Smooth muscle cell (in vitro differentiated cells): ENCODE measurements around the gene F7. TPM values are rescaled to one million over a fixed set of nuclear protein-coding genes. Genes with fewer than 3 reads are reported as not detected.

Experiments
- DNase-seq: peaks from one replicate; lab custom pipeline; 2025; ENCODE audit not compliant: unreplicated experiment; lab: John Stamatoyannopoulos, UW
- H2AFZ ChIP-seq: fragments of 200-600 bp; sonication (generic); 2 replicates; pipeline ENCODE4 v1.6.0; 2016; ENCODE audit warnings: antibody characterized with exemption, low read depth, mild to moderate bottlenecking
- H3F3A ChIP-seq: fragments of 200-600 bp; sonication (generic); 2 replicates; pipeline ENCODE4 v1.6.0; 2017; ENCODE audit warnings: antibody characterized with exemption, low read depth
- H3K27ac ChIP-seq: fragments of 200-600 bp; sonication (generic); 2 replicates; pipeline ENCODE4 v1.5.1; 2016; ENCODE audit warnings: low read depth, mild to moderate bottlenecking
- H3K27me3 ChIP-seq: fragments of 200-600 bp; sonication (generic); 2 replicates; pipeline ENCODE4 v1.6.1; 2016; ENCODE audit warnings: low read depth, mild to moderate bottlenecking
- H3K36me3 ChIP-seq: fragments of 200-600 bp; sonication (generic); 2 replicates; pipeline ENCODE4 v1.5.1; 2016; ENCODE audit warnings: low read depth
- H3K4me1 ChIP-seq: fragments of 200-600 bp; sonication (generic); 2 replicates; pipeline ENCODE4 v1.5.1; 2016; ENCODE audit warnings: low read depth
- H3K4me2 ChIP-seq: fragments of 200-600 bp; sonication (generic); 2 replicates; pipeline ENCODE4 v1.6.0; 2016; ENCODE audit warnings: mild to moderate bottlenecking
- H3K4me3 ChIP-seq: fragments of 200-600 bp; sonication (generic); 2 replicates; pipeline ENCODE4 v1.5.1; 2016; ENCODE audit warnings: mild to moderate bottlenecking
- H3K79me2 ChIP-seq: fragments of 200-600 bp; sonication (generic); 2 replicates; pipeline ENCODE4 v1.6.0; 2016; ENCODE audit warnings: low read depth, mild to moderate bottlenecking
- H3K9ac ChIP-seq: fragments of 200-600 bp; sonication (generic); 2 replicates; pipeline ENCODE4 v1.6.0; 2016; ENCODE audit warnings: low read depth
- H3K9me3 ChIP-seq: fragments of 200-600 bp; sonication (generic); replicated peaks from 2 replicates; pipeline ENCODE4 v1.5.1; 2016; ENCODE audit warnings: low read depth
- H4K20me1 ChIP-seq: fragments of 200-600 bp; sonication (generic); 2 replicates; pipeline ENCODE4 v1.6.0; 2016; ENCODE audit warnings: low read depth
- WGBS: methylation state at CpG from one replicate; pipeline ENCODE4 v1.1.7; 2016; ENCODE audit warnings: low lambda C conversion rate; 5-methylcytosine and 5-hydroxymethylcytosine counted together
- polyA plus RNA-seq: library from polyadenylated mRNA; unstranded; fragments of >200 nt; fragmentation: Nextera tagmentation; extraction: Ambion mirVana; gene quantifications from 2 replicates; pipeline ENCODE4 v1.2.1, GENCODE V29; 2016
- total RNA-seq: library from RNA; depleted of rRNA; stranded (reverse); fragments of >200 nt; gene quantifications from 2 replicates; pipeline ENCODE4 v1.2.3, GENCODE V29; 2014
- TF ChIP-seq, protein P1 (sequence below): fragments of 200-600 bp; sonication (generic); IDR thresholded peaks from 2 replicates; pipeline ENCODE4 v1.5.1; 2017; ENCODE audit warnings: borderline replicate concordance, mild to moderate bottlenecking, antibody characterized with exemption; ENCODE audit not compliant: insufficient read depth, poor library complexity, severe bottlenecking

The F7 gene
- total and polyA plus RNA-seq, 2 experiments from 2014 or later, result 0.63 to 1.7 TPM

DNA sequence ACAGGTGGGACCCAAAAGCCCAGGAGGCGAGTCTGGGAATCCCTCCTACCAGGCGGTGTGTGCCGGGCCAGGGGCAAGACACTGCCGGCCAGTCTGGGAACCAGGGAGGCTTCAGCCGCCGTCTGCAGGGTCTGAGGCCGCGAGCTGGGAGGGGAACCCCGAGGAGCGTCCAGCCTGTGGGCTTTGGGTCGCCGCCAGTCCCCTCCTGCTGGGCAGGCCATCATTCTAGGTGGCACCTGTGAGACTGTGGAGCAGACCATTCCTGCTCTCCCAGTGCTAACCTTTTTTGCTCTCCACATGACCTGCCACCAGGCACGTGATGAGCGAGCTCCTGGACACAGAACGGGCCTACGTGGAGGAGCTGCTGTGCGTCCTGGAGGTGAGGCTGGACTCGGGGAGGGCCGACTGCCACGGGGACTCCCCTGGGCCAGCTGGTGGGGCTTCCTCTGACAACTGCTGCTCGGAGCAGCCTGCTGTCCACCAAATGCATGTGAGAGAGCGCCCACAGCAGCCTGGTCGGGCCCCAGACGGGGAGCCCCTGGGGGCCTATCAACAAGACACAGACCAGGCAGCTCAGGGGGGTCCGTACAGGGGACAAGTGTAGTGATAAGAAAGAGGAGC lies 24.6 kb upstream of the F7 start:
- Histone ChIP-seq H3K9me3 (no peaks in the 10 kb centered on the region), H3K4me1 (no peaks in the 10 kb centered on the region), H3K4me3 (no peak overlapping the region), H3K36me3 (no peaks in the 10 kb centered on the region), H3K27me3 (no peaks in the 10 kb centered on the region), H3K4me2 (no peak overlapping the region), H2AFZ (no peak overlapping the region), H3K9ac (no peak overlapping the region), H3F3A (no peaks in the 10 kb centered on the region), H4K20me1 (no peaks in the 10 kb centered on the region), H3K79me2 (no peaks in the 10 kb centered on the region), H3K27ac (no peak overlapping the region)
- no peak for DNase-seq
- 88% methylated on average over 25 of the region's 25 CpGs for whole genome bisulfite sequencing
- TF ChIP-seq, protein P1, sequence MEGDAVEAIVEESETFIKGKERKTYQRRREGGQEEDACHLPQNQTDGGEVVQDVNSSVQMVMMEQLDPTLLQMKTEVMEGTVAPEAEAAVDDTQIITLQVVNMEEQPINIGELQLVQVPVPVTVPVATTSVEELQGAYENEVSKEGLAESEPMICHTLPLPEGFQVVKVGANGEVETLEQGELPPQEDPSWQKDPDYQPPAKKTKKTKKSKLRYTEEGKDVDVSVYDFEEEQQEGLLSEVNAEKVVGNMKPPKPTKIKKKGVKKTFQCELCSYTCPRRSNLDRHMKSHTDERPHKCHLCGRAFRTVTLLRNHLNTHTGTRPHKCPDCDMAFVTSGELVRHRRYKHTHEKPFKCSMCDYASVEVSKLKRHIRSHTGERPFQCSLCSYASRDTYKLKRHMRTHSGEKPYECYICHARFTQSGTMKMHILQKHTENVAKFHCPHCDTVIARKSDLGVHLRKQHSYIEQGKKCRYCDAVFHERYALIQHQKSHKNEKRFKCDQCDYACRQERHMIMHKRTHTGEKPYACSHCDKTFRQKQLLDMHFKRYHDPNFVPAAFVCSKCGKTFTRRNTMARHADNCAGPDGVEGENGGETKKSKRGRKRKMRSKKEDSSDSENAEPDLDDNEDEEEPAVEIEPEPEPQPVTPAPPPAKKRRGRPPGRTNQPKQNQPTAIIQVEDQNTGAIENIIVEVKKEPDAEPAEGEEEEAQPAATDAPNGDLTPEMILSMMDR, result no peak

DNA sequence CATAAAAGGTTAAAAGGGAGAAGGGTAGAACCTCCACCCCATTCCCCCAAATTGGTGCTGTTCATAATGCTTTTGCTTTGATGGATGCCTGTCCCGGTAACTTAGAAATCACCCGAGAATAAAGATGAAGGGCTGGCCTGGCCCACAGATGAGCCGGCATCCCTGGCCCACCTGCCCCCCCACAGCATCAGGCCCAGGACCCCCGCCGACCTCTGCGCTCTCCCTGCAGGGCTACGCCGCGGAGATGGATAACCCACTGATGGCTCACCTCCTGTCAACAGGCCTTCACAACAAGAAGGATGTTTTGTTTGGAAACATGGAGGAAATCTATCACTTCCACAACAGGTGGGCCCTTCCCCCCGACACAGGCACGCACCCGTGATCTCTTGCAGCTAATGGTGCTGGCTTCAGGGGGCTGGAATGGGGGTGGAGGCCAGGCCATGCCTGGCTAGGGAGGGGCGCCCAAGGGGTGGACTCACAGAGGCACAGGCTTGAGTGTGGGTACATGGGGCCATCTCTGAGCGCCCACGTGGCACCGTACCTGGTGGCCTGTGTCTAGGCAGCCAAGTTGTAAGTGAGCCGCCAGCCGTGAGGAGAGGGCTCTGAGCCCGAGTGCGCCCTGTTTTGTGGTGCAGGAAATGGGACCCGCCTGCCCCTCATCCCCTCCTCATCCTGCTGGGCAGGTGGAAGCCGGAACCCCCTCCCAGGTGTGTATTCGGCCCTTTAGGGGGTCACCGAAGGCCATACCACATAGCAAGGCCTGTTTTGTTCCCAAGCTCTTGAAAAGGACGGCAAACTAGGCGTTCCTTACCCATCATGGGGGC lies 23.2 kb upstream of the F7 start:
- H3K4me2 ChIP-seq, result no peak overlapping the region
- H3K9me3 ChIP-seq, result no peaks in the 10 kb centered on the region
- no peaks in the 10 kb centered on the region for H3K4me1 ChIP-seq
- no peaks in the 10 kb centered on the region for H3F3A ChIP-seq
- H3K4me3 ChIP-seq, result no peak overlapping the region
- no peaks in the 10 kb centered on the region for H4K20me1 ChIP-seq
- H3K36me3 ChIP-seq, result no peaks in the 10 kb centered on the region
- H3K79me2 ChIP-seq, result no peaks in the 10 kb centered on the region
- H3K27ac ChIP-seq, result no peak overlapping the region
- no peak for DNase-seq
- TF ChIP-seq, protein P1, result no peak
- H3K27me3 ChIP-seq, result no peaks in the 10 kb centered on the region
- WGBS, result 95% methylated on average over 26 of the region's 26 CpGs
- no peak overlapping the region for H2AFZ ChIP-seq
- no peak overlapping the region for H3K9ac ChIP-seq

DNA sequence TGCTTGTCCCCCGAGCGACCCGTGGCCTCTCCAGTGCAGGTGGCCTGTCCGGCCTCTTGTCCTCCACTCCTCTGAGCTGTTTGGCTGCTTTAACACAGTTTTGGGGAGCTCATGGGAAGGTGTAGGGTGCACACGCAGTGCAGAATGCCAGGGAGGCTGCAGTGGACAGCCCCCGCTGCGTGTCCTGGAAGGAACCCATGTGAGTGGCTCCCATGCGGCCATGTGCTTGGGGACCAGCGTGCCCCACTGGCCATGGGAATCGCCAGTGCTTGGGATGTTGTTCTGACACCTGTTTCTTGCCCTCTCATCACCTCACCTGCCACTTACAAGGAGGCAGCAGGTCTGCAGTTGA lies 22.6 kb upstream of the F7 start:
- Histone ChIP-seq H3F3A (no peaks in the 10 kb centered on the region), H3K4me1 (no peaks in the 10 kb centered on the region), H3K9me3 (no peaks in the 10 kb centered on the region), H3K27me3 (no peaks in the 10 kb centered on the region), H3K79me2 (no peaks in the 10 kb centered on the region), H4K20me1 (no peaks in the 10 kb centered on the region), H3K27ac (no peak overlapping the region), H3K9ac (no peak overlapping the region), H2AFZ (no peak overlapping the region), H3K36me3 (no peaks in the 10 kb centered on the region), H3K4me2 (no peak overlapping the region), H3K4me3 (no peak overlapping the region)
- DNase-seq, result no peak
- TF ChIP-seq, protein P1, result no peak
- 93% methylated on average over 10 of the region's 10 CpGs for WGBS
